WTC11 (cell line): ENCODE results near the gene GJC1. TPM values are rescaled to one million over a fixed set of nuclear protein-coding genes. Genes with fewer than 3 reads are reported as not detected.

Experiments
- ATAC-seq: fragments of 200-7000 bp; cut with Tn5 transposase; 2 replicates; pipeline ENCODE4 v1.10.0; 2021; ENCODE audit warnings: mild to moderate bottlenecking, moderate library complexity
- CTCF ChIA-PET: fragments of 300-600 bp; sonication (Branson Sonifier 250); formaldehyde crosslinking; loops from one replicate; lab custom pipeline; 2021; ENCODE audit warnings: antibody characterized with exemption; lab: Charles Lee
- POLR2A ChIA-PET: fragments of 350-600 bp; sonication (Branson Sonifier 250); formaldehyde crosslinking; loops from one replicate; lab custom pipeline; 2021; ENCODE audit warnings: antibody characterized with exemption; lab: Charles Lee
- DNase-seq: peaks from one replicate; pipeline ENCODE4 v3.0.0; 2021; ENCODE audit warnings: low spot score
- H3K27ac Mint-ChIP-seq: 2 replicates; pipeline ENCODE4 v1.8.0; 2021; ENCODE audit warnings: mixed read lengths
- H3K27me3 Mint-ChIP-seq: 2 replicates; pipeline ENCODE4 v1.8.0; 2021; ENCODE audit warnings: low read depth, mild to moderate bottlenecking, moderate library complexity, mixed read lengths
- H3K36me3 Mint-ChIP-seq: 2 replicates; pipeline ENCODE4 v1.8.0; 2021; ENCODE audit warnings: mixed read lengths
- H3K4me1 Mint-ChIP-seq: 2 replicates; pipeline ENCODE4 v1.8.0; 2022; ENCODE audit warnings: mixed read lengths
- H3K4me3 Mint-ChIP-seq: 2 replicates; pipeline ENCODE4 v1.8.0; 2021; ENCODE audit warnings: mild to moderate bottlenecking, moderate library complexity, mixed read lengths
- H3K9me3 Mint-ChIP-seq: 2 replicates; pipeline ENCODE4 v1.8.0; 2021; ENCODE audit warnings: mixed read lengths
- ATF1 ChIP-seq: sonication (generic); formaldehyde crosslinking; IDR thresholded peaks from 2 replicates; pipeline ENCODE4 v1.8.1; 2023; ENCODE audit warnings: mild to moderate bottlenecking, moderate library complexity, missing genetic modification reagents
- CDX4 ChIP-seq: fragments of 250-450 bp; sonication (Bioruptor Pico); IDR thresholded peaks from 2 replicates; pipeline ENCODE4 v1.9.0; 2021; ENCODE audit warnings: moderate library complexity, mild to moderate bottlenecking, inconsistent platforms, borderline replicate concordance
- ERG ChIP-seq: fragments of 250-450 bp; sonication (Bioruptor Pico); IDR thresholded peaks from 2 replicates; pipeline ENCODE4 v1.8.0; 2021; ENCODE audit warnings: mild to moderate bottlenecking
- GTF2I ChIP-seq: fragments of 250-450 bp; sonication (Bioruptor Pico); conservative IDR thresholded peaks from 2 replicates; pipeline ENCODE4 v1.4.0; 2021; ENCODE audit warnings: mild to moderate bottlenecking
- MYBL2 ChIP-seq: sonication (generic); formaldehyde crosslinking; IDR thresholded peaks from 2 replicates; pipeline ENCODE4 v1.8.1; 2023; ENCODE audit warnings: mild to moderate bottlenecking, moderate library complexity, missing genetic modification reagents
- NFATC4 ChIP-seq: fragments of 250-450 bp; sonication (Bioruptor Pico); IDR thresholded peaks from 2 replicates; pipeline ENCODE4 v1.9.0; 2021; ENCODE audit warnings: mild to moderate bottlenecking
- NFYB ChIP-seq: sonication (generic); formaldehyde crosslinking; conservative IDR thresholded peaks from 2 replicates; pipeline ENCODE4 v1.8.0; 2022; ENCODE audit warnings: low read depth, missing genetic modification reagents
- OVOL2 ChIP-seq: fragments of 250-450 bp; sonication (Bioruptor Pico); IDR thresholded peaks from 2 replicates; pipeline ENCODE4 v1.9.0; 2021; ENCODE audit warnings: mild to moderate bottlenecking, borderline replicate concordance
- ZNF512 ChIP-seq: sonication (generic); formaldehyde crosslinking; IDR thresholded peaks from 2 replicates; pipeline ENCODE4 v1.8.1; 2022; ENCODE audit warnings: missing genetic modification reagents, borderline replicate concordance
- total RNA-seq: library from RNA; stranded (reverse); gene quantifications from 3 replicates; pipeline ENCODE4 v1.2.3, GENCODE V29; 2021
- TF ChIP-seq, protein P1 (sequence below): sonication (generic); formaldehyde crosslinking; IDR thresholded peaks from 2 replicates; pipeline ENCODE4 v1.8.1; 2023; ENCODE audit warnings: mild to moderate bottlenecking, missing genetic modification reagents
- TF ChIP-seq, protein P2 (sequence below): sonication (generic); formaldehyde crosslinking; IDR thresholded peaks from 2 replicates; pipeline ENCODE4 v1.8.1; 2023; ENCODE audit warnings: mild to moderate bottlenecking, missing genetic modification reagents
- TF ChIP-seq, protein P3 (sequence below): sonication (generic); formaldehyde crosslinking; IDR thresholded peaks from 2 replicates; pipeline ENCODE4 v1.8.1; 2023; ENCODE audit warnings: mild to moderate bottlenecking, missing genetic modification reagents, moderate library complexity

The GJC1 gene
- total RNA-seq, 1 experiment from 2014 or later, result 104 TPM

- TF ChIP-seq CDX4 (CRISPR knock-in tag), result no peak
- no peak for TF ChIP-seq ATF1 (CRISPR knock-in tag)
- TF ChIP-seq GTF2I (CRISPR knock-in tag), result no peak
- no peak for TF ChIP-seq NFATC4 (CRISPR knock-in tag)
Observed at GRCh38 chr17:44759916-44760243, 70.2 kb downstream of the GJC1 start (continued).

DNA sequence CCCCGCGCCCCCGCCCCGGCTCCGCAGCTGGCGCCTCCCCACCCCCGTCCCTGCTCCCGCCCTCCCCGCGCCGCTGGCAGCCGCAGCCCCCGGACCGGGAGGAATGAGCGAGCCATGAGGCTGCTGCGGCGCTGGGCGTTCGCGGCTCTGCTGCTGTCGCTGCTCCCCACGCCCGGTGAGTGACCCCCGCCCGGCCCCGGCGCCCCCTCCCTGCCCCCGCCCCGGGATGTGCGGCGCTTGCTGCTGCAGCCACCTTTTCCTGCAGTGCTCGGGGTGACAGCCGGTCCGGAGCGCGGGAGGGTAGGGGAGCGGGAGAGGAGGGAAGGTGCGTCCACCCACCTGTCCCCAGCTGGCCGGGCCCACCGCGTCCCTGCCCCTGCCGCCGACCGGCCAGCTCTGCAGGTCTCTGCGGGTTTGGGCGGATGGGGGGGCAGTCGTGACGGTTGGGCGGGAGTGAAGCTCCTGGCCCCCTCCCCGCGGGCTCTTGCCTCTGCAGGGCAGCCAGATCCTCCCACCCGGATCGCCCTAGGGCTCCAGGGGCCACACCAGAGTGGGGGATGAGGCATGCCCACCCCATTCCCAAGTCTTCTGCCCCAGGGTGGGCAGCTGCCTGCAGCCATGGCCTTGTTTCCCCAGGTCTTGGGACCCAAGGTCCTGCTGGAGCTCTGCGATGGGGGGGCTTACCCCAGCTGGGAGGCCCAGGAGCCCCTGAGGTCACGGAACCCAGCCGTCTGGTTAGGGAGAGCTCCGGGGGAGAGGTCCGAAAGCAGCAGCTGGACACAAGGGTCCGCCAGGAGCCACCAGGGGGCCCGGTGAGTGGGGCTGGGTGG, 70.8 kb downstream of the GJC1 start:
- ATAC-seq (peak; percentile 13), DNase-seq (no peak)
- ChIA-PET CTCF (interaction anchor here (0.5 to 1.8 kb wide), 9 partner anchors 12 to 225 kb away, joined by 3 to 6 read pairs (median 3); no protein-coding TSS in a partner anchor), POLR2A (no interaction called here)
- TF ChIP-seq, protein P1, sequence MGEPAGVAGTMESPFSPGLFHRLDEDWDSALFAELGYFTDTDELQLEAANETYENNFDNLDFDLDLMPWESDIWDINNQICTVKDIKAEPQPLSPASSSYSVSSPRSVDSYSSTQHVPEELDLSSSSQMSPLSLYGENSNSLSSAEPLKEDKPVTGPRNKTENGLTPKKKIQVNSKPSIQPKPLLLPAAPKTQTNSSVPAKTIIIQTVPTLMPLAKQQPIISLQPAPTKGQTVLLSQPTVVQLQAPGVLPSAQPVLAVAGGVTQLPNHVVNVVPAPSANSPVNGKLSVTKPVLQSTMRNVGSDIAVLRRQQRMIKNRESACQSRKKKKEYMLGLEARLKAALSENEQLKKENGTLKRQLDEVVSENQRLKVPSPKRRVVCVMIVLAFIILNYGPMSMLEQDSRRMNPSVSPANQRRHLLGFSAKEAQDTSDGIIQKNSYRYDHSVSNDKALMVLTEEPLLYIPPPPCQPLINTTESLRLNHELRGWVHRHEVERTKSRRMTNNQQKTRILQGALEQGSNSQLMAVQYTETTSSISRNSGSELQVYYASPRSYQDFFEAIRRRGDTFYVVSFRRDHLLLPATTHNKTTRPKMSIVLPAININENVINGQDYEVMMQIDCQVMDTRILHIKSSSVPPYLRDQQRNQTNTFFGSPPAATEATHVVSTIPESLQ (CRISPR knock-in tag), result 0 out of 2 replicates have a peak, but pooled peaks have one; percentile 21
- TF ChIP-seq, protein P2, sequence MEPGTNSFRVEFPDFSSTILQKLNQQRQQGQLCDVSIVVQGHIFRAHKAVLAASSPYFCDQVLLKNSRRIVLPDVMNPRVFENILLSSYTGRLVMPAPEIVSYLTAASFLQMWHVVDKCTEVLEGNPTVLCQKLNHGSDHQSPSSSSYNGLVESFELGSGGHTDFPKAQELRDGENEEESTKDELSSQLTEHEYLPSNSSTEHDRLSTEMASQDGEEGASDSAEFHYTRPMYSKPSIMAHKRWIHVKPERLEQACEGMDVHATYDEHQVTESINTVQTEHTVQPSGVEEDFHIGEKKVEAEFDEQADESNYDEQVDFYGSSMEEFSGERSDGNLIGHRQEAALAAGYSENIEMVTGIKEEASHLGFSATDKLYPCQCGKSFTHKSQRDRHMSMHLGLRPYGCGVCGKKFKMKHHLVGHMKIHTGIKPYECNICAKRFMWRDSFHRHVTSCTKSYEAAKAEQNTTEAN, result no peak
- no peak for TF ChIP-seq MYBL2
- Mint-ChIP-seq H3K27ac (no peak overlapping the region), H3K4me1 (no peaks in the 10 kb centered on the region), H3K4me3 (peak overlapping the region; percentile 52), H3K36me3 (no peaks in the 10 kb centered on the region), H3K27me3 (peaks cover 84% of the 10 kb centered on the region), H3K9me3 (no peaks in the 10 kb centered on the region)

DNA sequence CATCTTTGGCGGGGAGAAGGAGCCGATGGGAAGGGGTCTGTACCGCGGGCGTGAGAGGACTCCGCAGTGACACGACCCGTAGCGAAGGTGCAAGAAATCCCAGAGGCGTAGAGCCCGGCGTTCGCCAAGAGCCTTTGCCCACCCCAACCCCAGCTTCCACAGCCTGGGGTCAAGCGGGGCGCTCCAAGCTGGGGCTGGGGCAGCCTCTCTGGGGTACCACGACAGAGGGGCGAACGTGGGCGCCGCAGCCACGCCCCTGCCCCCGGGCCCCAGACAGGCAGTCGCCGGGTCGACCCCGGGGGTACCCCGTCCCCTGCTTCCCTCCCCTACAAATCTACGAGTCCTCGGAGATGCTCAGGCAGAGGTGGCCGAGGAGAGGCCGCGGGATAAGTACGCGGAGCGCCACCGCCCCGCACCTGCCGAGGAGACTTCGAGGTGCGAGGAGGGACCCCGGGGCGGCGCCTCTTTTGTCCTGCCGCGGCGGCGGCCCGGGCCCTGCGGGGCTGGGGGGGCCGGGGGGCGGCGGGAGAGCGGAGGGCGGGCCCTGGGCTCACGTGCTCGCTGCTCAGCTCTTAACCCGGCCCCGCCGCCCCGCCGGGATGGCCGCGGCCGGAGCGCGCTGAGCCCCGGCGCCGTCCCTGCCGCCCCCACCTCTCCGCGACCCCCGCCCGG, 71.5 kb downstream of the GJC1 start, which contains the start of gene ADAM11:
ADAM11 (plus strand) TSS at position 575 of the 672 bp plus-strand sequence. CDS start 212 bp downstream, outside the sequence.
- CTCF ChIA-PET, result interaction anchor here (0.5 to 1.8 kb wide), 5 partner anchors 15 to 225 kb away, joined by 3 to 6 read pairs (median 4); no protein-coding TSS in a partner anchor
- TF ChIP-seq ATF1 (CRISPR knock-in tag) (no peak), ZNF512 (CRISPR knock-in tag) (no peak), OVOL2 (CRISPR knock-in tag) (no peak), NFYB (no peak), ERG (no peak)
- TF ChIP-seq, protein P3, sequence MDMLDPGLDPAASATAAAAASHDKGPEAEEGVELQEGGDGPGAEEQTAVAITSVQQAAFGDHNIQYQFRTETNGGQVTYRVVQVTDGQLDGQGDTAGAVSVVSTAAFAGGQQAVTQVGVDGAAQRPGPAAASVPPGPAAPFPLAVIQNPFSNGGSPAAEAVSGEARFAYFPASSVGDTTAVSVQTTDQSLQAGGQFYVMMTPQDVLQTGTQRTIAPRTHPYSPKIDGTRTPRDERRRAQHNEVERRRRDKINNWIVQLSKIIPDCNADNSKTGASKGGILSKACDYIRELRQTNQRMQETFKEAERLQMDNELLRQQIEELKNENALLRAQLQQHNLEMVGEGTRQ (CRISPR knock-in tag), result peak; percentile 47; the same call in 1 of the 2 replicates
- TF ChIP-seq, all 79 proteins: peak for 1
- DNase-seq (no peak), ATAC-seq (peak; percentile 56)
- Mint-ChIP-seq H3K27me3 (peaks cover 87% of the 10 kb centered on the region), H3K36me3 (no peaks in the 10 kb centered on the region), H3K9me3 (peaks cover 3% of the 10 kb centered on the region; the same call in 1 of the 2 replicates), H3K27ac (no peak within 1 kb of the TSS), H3K4me3 (peak within 1 kb of the TSS; percentile 56), H3K4me1 (no peaks in the 10 kb centered on the region)
- POLR2A ChIA-PET, result no interaction called here
